VCaP (cell line): ENCODE measurements around the gene PPP2R1A.
"Not testable (repeated sequence)": the region's sequence is repeated elsewhere in the genome, so short reads cannot be mapped to it uniquely, and the experiment has no call there.

Source experiments
- H3K27ac ChIP-seq: fragments of 450-650 bp; 2 replicates; pipeline ENCODE4 v1.5.1; 2017
- TF ChIP-seq, protein P1 (sequence below): fragments of 450-650 bp; conservative IDR thresholded peaks from 2 replicates; pipeline ENCODE4 v1.5.1; 2017; ENCODE audit warnings: mild to moderate bottlenecking, moderate library complexity

PPP2R1A gene

DNA sequence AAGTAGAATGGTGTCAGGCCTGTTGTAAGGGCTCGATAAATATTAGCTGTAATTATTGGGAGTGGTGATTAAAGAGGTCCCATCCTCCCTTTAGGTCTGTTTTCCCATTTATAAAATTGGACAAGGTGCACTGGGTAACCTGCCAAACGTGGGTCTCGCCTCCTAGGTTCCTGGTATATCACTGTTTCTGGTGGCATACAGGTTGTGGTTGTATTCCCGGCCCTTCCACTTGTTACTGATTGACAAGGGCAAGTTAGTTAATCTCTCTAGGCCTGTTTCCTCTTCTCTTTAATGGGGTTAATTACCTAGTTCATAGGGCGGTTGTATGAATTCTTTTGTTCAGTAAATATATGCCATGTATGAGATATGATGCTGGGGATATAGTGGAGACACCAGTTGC, 1.5 kb downstream of the PPP2R1A start:
- TF ChIP-seq, protein P1, sequence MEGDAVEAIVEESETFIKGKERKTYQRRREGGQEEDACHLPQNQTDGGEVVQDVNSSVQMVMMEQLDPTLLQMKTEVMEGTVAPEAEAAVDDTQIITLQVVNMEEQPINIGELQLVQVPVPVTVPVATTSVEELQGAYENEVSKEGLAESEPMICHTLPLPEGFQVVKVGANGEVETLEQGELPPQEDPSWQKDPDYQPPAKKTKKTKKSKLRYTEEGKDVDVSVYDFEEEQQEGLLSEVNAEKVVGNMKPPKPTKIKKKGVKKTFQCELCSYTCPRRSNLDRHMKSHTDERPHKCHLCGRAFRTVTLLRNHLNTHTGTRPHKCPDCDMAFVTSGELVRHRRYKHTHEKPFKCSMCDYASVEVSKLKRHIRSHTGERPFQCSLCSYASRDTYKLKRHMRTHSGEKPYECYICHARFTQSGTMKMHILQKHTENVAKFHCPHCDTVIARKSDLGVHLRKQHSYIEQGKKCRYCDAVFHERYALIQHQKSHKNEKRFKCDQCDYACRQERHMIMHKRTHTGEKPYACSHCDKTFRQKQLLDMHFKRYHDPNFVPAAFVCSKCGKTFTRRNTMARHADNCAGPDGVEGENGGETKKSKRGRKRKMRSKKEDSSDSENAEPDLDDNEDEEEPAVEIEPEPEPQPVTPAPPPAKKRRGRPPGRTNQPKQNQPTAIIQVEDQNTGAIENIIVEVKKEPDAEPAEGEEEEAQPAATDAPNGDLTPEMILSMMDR = no peak
- peak overlapping the region; percentile 99 for H3K27ac ChIP-seq

- TF ChIP-seq, protein P1 = no peak
- H3K27ac ChIP-seq = peak overlapping the region; percentile 99
These were observed 2.1 kb downstream of the PPP2R1A start for GRCh38 chr19:52191951-52192350.

DNA sequence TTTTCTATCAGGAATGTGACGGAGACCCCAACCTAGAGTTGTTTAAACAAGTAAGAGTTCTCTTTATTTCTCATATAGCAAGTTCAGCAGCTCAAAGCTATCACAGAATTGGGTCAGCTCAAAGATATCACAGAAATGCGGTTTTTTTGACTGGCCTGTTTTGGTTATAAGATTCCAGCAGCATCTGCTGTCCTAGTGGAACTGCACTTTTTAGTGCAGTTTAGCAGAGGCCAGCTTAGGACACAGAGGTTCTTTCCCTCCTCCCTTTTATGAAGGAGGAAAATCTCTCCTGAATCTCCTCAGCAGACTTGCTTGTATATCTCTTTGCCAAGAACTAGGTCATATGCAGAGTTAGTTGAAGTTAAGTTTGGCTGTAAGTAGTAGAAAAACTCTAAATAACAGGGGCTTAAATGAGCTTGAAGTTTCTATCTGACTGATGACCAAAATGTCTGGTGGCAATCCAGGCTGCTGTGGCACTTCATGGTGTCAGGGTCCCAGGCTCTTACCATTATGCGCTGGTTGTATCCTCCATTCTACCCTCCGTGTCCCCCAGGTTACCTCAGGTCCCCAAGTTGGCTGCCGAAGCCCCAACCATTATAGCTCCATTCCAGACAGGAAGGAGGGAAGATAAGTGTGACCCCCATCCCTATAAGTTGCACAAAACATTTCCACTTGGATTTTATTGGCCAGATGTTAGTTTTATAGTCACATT, 6.6 kb downstream of the PPP2R1A start:
- TF ChIP-seq, protein P1 = no peak
- no peak overlapping the region for H3K27ac ChIP-seq

- TF ChIP-seq, protein P1 = no peak
- H3K27ac ChIP-seq = peak overlapping the region; percentile 23
These were observed 8.1 kb downstream of the PPP2R1A start for GRCh38 chr19:52197964-52198363.

DNA sequence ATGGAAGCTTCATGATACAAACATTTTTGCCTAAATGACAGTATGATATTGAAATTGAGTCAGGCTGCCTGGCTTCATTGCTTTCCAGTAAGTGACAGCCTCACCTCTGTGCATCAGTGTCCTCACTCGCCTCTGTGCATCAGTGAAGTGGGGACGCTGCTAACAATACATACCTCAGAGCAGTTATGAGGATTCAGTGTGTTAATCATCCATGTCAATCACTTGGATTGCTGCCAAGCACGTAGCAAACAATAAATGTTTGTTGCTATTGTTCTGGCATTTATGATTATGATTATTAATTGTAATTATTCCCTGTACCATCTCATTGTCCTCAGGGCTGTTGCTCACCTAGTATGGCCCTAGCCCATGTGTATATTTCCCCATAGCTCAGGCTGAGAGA, 8.8 kb downstream of the PPP2R1A start:
- TF ChIP-seq, protein P1 = no peak
- H3K27ac ChIP-seq = peak overlapping the region; percentile 23

- no peak overlapping the region for H3K27ac ChIP-seq
- TF ChIP-seq, protein P1 = no peak
These were observed 10.2 kb downstream of the PPP2R1A start for GRCh38 chr19:52200044-52200443.

DNA sequence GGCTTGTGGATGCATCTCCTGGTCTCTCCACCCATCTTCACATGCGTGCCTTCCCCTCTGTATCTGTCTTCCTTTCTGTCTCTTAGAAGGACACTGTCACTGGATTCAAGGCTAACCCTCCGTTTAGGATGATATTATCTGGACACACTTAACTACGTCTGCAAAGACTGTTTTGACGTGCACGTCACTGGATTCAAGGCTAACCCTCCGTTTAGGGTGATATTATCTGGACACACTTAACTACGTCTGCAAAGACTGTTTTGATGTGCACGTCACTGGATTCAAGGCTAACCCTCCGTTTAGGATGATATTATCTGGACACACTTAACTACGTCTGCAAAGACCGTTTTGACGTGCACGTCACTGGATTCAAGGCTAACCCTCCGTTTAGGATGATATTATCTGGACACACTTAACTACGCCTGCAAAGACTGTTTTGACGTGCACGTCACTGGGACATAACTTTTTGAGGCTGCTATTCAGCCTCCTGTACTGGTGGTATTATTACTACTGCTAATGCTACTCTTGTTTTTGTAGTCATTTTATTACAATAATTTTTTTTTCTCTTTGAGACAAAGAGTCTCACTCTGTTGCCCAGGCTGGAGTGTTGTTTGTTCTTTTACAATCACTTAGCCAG, 11.0 kb downstream of the PPP2R1A start:
- not testable (repeated sequence) for H3K27ac ChIP-seq

DNA sequence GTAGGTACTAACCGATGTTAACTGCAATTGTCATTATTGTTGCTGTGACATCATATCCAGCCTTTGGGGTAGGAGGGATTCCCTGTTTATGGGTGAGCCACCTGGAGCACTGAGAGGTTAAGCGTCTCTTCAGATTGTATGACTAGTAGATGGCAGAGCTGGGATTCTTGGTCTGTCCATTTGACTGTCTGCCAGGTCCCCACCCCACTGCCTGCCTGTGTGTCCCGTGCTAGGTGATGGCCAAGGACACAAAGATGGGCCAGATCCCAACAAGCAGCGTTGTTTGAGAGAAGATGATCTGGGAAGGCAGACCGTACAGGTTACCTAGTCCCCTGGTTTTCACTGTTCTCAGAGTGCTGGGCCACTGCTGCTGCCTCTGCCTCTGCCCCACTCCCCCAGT, 16.6 kb downstream of the PPP2R1A start:
- TF ChIP-seq, protein P1 = no peak
- no peak overlapping the region for H3K27ac ChIP-seq
